ENCODE data around the gene GPR176.

Gene GPR176

DNA sequence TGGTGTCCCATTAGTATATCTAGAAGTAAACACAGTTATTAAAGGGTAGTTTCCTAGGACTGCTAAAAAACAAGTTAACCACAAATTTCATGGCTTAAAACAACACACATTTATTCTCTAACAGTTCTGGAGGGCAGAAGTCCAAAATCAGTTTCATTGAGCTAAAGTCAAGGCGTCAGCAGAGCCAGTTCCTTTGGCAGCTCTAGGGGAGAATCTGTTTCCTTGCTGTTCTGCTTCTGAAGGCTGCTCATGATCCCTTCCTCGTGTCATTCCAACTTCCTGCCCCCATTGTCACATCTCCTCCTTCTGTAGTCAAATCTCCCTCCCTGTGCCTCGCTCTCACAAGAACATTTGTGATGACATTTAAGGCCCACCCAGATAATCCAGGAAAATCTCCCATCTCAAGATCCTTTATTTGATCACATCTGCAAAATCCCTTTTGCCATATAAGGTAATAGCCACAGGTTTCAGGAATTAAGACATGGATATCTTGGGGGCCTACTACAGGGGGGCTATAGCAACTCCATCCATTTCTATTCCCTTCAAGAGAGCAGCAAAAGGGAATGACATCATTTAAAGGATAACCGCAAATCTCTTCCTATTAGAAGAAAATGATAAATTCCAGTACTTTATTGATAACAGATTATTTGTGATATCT is 50.1 kb downstream of the GPR176 start:
- TF ChIP-seq, protein P1, sequence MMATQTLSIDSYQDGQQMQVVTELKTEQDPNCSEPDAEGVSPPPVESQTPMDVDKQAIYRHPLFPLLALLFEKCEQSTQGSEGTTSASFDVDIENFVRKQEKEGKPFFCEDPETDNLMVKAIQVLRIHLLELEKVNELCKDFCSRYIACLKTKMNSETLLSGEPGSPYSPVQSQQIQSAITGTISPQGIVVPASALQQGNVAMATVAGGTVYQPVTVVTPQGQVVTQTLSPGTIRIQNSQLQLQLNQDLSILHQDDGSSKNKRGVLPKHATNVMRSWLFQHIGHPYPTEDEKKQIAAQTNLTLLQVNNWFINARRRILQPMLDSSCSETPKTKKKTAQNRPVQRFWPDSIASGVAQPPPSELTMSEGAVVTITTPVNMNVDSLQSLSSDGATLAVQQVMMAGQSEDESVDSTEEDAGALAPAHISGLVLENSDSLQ (IDR thresholded peaks at IDR 0.05), result no peak
- TF ChIP-seq BHLHE40 (IDR thresholded peaks at IDR 0.05; ENCODE audit: borderline replicate concordance) (no peak), FOXA1 (IDR thresholded peaks at IDR 0.05) (no peak), LEF1 (IDR thresholded peaks at IDR 0.05; ENCODE audit: borderline replicate concordance) (no peak), SP1 (IDR thresholded peaks at IDR 0.05) (no peak), FOXK2 (IDR thresholded peaks at IDR 0.05) (no peak), L3MBTL2 (conservative IDR thresholded peaks at IDR 0.05) (no peak)
- no peak for DNase-seq (ENCODE audit: extremely low spot score)
- ChIA-PET POLR2A (no interaction called here), CTCF (no interaction called here)

DNA sequence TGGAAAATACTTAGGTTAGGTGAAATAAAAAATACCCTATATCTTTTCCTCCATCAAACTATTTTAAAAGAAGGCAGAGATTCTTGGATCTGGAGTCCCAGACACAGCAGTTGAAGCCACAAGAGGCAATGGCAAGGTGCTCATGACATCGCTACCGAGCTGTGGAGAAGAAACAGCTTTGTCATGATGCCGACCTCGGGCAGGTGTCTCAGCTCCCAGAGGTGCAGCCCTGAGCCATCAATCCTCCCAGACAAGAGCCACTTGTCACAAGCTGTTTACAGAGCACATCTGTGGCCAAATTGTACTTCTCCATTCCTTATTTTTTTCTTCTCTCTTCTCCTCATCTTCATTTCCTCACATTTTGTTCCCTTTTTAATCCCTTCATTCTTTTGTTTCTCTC is 50.8 kb downstream of the GPR176 start:
- POLR2A ChIA-PET, result no interaction called here
- no peak for TF ChIP-seq ELF4 (IDR thresholded peaks at IDR 0.05)
- no peak for TF ChIP-seq ARNT (IDR thresholded peaks at IDR 0.05)
- no peak for TF ChIP-seq ZNF384 (IDR thresholded peaks at IDR 0.05)
- TF ChIP-seq FOXM1 (IDR thresholded peaks at IDR 0.05; ENCODE audit: borderline replicate concordance), result no peak
- no peak for TF ChIP-seq LEF1 (IDR thresholded peaks at IDR 0.05; ENCODE audit: borderline replicate concordance)
- no peak for TF ChIP-seq HDGF (IDR thresholded peaks at IDR 0.05; ENCODE audit: borderline replicate concordance)
- TF ChIP-seq CTBP1 (IDR thresholded peaks at IDR 0.05; ENCODE audit: borderline replicate concordance), result no peak
- TF ChIP-seq NFRKB (IDR thresholded peaks at IDR 0.05), result no peak
- CTCF ChIA-PET, result no interaction called here
- DNase-seq (ENCODE audit: extremely low spot score), result no peak

DNA sequence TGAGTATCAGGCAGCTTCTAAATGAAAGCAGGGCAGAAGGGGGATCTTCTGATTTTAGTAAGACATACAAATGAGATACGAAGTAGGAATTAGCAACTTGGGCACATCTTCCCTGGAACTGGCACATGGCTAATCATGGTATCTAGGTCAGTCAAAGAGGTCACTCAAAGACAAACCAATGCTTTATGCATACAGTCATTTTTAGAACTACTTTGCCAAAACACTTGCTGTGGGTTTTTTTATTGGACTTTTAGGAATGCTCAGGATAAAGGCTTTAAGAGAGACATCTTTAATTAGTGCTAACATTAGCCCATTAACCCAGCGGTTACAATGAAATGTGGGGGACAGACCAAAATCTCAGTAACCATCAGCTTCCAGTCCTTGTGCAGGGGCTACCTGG is 51.7 kb downstream of the GPR176 start:
- DNase-seq (ENCODE audit: extremely low spot score), result no peak
- TF ChIP-seq L3MBTL2 (conservative IDR thresholded peaks at IDR 0.05), result no peak
- no peak for TF ChIP-seq SP1 (IDR thresholded peaks at IDR 0.05)
- TF ChIP-seq SUZ12 (IDR thresholded peaks at IDR 0.05), result no peak
- TF ChIP-seq ZNF384 (IDR thresholded peaks at IDR 0.05), result no peak
- no peak for TF ChIP-seq TARDBP (IDR thresholded peaks at IDR 0.05)
- no peak for TF ChIP-seq FOXK2 (IDR thresholded peaks at IDR 0.05)
- no peak for TF ChIP-seq ELF4 (IDR thresholded peaks at IDR 0.05)
- no peak for TF ChIP-seq ARNT (IDR thresholded peaks at IDR 0.05)
- no peak for TF ChIP-seq CTBP1 (IDR thresholded peaks at IDR 0.05; ENCODE audit: borderline replicate concordance)
- TF ChIP-seq BHLHE40 (IDR thresholded peaks at IDR 0.05; ENCODE audit: borderline replicate concordance), result no peak
- no peak for TF ChIP-seq FOXA1 (IDR thresholded peaks at IDR 0.05)
- no peak for TF ChIP-seq NFRKB (IDR thresholded peaks at IDR 0.05)
- TF ChIP-seq HDGF (IDR thresholded peaks at IDR 0.05; ENCODE audit: borderline replicate concordance), result no peak
- TF ChIP-seq LEF1 (IDR thresholded peaks at IDR 0.05; ENCODE audit: borderline replicate concordance), result no peak
- TF ChIP-seq, protein P1 (IDR thresholded peaks at IDR 0.05), result no peak
- TF ChIP-seq FOXM1 (IDR thresholded peaks at IDR 0.05; ENCODE audit: borderline replicate concordance), result no peak
- POLR2A ChIA-PET, result no interaction called here
- CTCF ChIA-PET, result no interaction called here

DNA sequence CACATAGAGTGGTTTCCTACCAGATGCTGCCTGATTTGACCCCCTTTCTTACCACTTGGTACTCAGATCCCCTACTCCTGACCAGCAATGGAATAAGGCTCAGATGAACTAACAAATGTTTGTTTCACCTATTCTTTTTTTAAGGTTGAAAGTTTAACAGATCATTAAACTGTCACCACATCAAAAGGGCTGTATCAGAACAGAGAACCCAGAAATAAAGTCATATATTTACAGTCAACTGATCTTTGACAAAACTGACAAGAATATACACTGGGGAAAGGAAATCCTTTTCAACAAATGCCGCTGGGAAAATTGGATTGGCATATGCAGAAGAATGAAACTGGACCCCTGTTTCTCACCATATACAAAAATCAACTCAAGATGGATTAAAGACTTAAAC is 56.0 kb downstream of the GPR176 start:
- TF ChIP-seq FOXK2 (IDR thresholded peaks at IDR 0.05), result no peak
- no peak for TF ChIP-seq ZNF384 (IDR thresholded peaks at IDR 0.05)
- TF ChIP-seq CTBP1 (IDR thresholded peaks at IDR 0.05; ENCODE audit: borderline replicate concordance), result no peak
- no peak for TF ChIP-seq HDGF (IDR thresholded peaks at IDR 0.05; ENCODE audit: borderline replicate concordance)
- no peak for TF ChIP-seq LEF1 (IDR thresholded peaks at IDR 0.05; ENCODE audit: borderline replicate concordance)
- no peak for TF ChIP-seq SP1 (IDR thresholded peaks at IDR 0.05)
- TF ChIP-seq, protein P1 (IDR thresholded peaks at IDR 0.05), result no peak
- no peak for TF ChIP-seq FOXM1 (IDR thresholded peaks at IDR 0.05; ENCODE audit: borderline replicate concordance)
- no peak for DNase-seq (ENCODE audit: extremely low spot score)
- ChIA-PET CTCF (no interaction called here), POLR2A (no interaction called here)

DNA sequence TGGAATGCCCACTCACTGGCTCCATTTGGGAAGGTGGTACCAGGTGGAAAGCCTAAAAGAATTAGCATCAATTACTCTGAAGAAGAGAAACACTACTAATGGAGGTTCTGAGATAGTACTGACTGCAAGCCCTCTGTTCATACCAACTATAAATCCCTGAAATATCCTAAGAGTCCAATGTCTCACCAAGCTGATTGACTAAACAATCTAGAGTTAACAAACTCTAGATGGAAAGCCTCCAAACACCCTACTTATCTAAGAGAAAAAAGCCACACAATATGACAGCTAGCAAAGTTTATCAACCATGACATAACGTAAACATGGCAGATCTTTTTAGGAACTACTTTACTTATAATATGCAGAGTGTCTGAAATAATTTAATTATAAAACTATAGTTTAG is 59.2 kb downstream of the GPR176 start:
- DNase-seq (ENCODE audit: extremely low spot score), result no peak
- ChIA-PET CTCF (no interaction called here), POLR2A (no interaction called here)
- TF ChIP-seq TARDBP (IDR thresholded peaks at IDR 0.05) (no peak), SP1 (IDR thresholded peaks at IDR 0.05) (no peak), ZNF384 (IDR thresholded peaks at IDR 0.05) (no peak), SUZ12 (IDR thresholded peaks at IDR 0.05) (no peak), HDGF (IDR thresholded peaks at IDR 0.05; ENCODE audit: borderline replicate concordance) (no peak)
- TF ChIP-seq, protein P1 (IDR thresholded peaks at IDR 0.05), result no peak

DNA sequence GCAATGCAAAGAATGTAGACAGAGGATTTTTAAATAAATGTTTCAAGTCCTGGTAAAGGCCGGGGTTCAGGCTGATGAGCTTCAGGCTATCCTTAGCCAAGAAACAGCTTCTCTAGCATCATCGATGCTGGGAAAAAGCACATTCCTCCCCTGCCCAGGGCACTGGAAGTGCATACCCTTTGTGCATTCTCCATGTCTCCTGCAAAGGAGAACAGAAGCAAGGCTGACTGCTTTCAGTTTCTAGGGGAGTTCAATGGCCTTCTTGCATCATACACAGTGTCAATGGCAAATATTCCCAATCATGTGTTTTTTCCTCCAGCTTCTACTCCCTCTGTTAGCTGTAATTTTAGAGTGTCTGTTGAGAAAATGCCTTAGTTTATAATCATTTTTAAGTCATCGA is 59.9 kb downstream of the GPR176 start:
- TF ChIP-seq FOXA1 (IDR thresholded peaks at IDR 0.05) (no peak), SUZ12 (IDR thresholded peaks at IDR 0.05) (no peak), FOXK2 (IDR thresholded peaks at IDR 0.05) (no peak), HDGF (IDR thresholded peaks at IDR 0.05; ENCODE audit: borderline replicate concordance) (no peak), SP1 (IDR thresholded peaks at IDR 0.05) (no peak), ELF4 (IDR thresholded peaks at IDR 0.05) (no peak), L3MBTL2 (conservative IDR thresholded peaks at IDR 0.05) (no peak), TARDBP (IDR thresholded peaks at IDR 0.05) (no peak), LEF1 (IDR thresholded peaks at IDR 0.05; ENCODE audit: borderline replicate concordance) (no peak), ZNF384 (IDR thresholded peaks at IDR 0.05) (no peak), BHLHE40 (IDR thresholded peaks at IDR 0.05; ENCODE audit: borderline replicate concordance) (no peak), CTBP1 (IDR thresholded peaks at IDR 0.05; ENCODE audit: borderline replicate concordance) (no peak), NFRKB (IDR thresholded peaks at IDR 0.05) (no peak)
- TF ChIP-seq, protein P1 (IDR thresholded peaks at IDR 0.05), result no peak
- no peak for DNase-seq (ENCODE audit: extremely low spot score)
- ChIA-PET CTCF (no interaction called here), POLR2A (no interaction called here)

All from HEK293T (cell line).